ENCODE data around the gene LYST.

LYST gene

DNA sequence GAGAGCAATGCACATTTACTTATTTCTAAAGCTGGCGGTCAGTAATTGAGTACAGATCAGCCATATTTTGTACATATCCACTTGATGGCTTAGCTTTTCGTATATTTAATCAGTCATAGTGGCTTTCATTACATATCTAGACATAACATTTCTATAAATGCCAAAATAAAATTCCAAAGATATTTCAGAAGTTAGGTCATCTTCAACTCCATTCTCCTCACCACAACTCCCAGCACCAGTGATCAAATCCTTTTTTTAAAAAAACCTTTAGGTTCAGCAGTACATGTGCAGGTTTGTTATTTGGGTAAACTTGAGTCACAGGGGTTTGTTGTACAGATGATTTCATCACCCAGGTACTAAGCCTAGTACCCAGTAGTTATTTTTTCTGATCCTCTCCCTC, 163.2 kb downstream of the LYST start:
- DNase-seq = no peak

DNA sequence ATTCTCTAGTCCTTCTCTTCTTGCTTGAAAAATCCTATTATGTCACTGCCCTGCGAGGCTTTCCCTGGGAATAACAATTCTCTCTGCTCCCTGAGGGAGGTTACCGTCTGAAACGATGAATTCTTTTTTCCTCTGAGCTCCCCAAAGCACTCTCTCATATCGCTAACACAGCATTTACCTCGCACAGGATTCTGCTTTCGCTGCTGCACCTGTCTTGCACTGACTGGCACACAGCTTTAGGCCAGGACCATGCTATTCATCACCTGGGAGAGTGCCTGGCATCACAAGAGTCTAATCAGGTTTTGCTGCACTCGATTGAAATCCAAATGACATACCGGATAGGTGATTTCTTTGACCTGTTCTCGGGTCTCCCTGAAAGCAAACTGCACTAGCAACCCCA, 164.3 kb downstream of the LYST start:
- DNase-seq = peak; percentile 12

DNA sequence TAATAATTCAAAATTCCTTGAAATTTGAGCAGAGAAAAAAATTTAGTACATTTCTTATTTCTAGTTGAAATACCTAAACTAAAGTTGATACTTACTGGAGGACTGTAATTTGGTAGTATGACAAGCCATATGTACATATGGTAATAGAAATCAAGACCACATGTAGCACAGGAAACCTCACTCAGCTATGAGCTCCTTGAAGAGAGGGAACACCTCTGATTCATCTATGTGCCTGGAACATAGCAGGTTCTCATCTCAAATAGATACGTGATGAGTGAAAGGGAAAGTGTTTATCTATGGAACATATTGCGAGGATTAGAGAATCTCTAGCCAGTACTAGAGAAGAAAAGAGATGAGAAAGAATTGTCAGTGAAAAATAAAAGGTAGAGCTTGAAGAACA, 169.2 kb downstream of the LYST start:
- no peak for DNase-seq

DNA sequence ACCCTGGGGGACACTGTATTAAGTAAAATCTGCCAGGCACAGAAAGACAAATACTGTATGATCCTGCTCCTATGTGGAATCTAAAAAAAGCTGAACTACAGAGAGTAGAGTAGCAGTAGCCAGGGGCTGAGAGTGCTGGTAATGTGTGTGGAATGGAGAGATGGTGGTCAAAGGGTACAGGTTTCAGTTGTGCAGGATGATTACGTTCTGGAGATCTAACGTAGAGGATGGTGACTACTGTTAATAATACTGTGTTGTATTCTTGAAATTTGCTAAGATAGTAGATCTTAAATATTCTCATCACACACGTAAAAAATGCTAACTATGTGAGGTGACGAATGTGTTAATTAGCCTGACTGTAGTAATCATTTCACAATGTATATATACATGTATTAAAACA, 177.3 kb downstream of the LYST start:
- no peak for DNase-seq

DNA sequence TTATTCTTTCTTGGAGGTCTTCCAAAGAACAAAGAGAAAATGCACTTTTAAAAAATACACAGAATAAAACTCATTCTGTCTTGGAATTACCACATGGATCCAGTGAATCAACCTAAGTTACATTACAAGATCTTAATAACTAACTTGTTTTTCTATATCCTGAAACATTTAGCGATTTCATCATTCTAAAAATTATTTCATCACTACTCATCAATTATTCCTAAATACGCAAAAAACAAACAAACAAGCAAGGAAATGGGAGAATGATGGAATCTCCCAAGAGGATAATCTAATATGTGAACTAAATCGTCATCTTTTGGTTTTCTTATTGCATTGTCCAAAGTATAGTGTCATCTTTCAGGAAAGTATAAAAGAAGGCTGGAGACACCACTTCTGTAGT, 178.6 kb downstream of the LYST start:
- DNase-seq = no peak

DNA sequence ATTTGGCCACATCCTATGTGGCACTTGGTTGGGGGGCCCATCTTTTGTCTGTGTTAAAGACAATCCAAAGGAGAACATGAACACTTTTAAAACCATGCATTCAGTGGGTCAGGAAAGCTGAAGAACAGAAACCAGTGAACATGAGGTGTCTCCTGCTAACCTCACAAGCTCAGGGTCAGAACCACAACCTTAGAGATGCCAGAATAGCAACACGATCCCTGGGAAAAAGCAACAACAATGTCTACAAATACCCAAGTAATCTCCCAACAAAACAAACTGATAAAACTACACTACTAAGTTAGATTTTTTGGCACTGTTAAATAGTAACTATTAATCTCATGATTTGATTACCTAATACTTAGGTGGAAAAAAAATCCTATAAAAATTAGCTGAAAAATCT, 183.1 kb downstream of the LYST start:
- no peak for DNase-seq

DNA sequence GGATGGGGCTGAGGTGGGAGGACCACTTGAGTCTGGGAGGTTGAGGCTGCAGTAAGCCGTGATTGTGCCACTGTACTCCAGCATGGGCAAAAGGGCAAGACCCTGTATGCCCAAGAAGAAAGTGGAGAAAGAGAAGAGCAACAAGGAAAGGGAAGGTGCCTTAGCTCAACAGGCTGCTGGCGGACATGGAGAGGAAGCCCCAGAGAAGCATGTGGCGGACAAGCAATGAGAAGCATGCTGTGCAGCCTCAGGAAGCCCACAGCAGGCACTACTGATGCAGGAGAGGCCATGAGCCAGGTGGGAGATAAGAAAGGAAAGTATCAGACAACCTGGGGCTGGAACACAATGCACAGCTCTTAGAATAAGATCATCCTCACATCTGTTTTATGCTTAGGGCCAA, 184.5 kb downstream of the LYST start:
- no peak for DNase-seq

DNA sequence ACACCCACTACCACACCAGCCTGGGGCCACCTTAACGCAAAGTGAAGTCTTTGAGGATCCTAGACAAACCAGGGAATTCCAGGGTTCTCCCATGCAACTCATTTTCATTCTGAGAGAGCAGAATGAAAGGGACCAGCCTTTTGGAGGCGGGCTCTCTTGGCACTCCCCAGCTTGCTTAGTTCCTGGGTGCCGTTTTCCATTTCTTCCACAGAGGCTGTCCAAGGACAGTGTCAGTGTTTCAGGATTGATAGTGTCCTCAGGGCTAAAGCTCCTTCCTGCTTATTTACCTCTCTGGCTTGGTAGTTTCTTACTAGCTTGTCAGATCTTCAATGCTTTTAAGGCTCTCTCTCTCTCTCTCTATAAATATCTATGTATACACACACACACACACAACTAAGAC, 187.1 kb downstream of the LYST start:
- no peak for DNase-seq

DNA sequence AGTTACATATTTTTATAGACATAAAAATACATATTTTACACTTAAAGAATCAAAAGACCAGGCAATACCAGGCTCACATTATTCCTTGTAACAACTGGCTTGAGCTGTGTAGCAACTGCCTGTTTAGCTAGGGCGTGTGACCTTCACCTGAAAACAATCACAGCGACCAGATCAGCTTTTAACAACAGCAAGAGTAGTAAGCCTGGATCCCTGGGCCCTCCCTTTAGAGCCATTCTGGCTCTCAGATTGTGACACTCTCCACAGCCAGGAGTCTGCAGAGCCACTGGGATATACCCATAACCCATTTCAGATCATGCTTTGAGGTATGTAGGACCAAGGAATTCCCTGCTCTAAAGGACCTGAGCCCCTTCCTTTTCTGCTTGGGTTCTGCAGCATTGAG, 187.7 kb downstream of the LYST start:
- no peak for DNase-seq

DNA sequence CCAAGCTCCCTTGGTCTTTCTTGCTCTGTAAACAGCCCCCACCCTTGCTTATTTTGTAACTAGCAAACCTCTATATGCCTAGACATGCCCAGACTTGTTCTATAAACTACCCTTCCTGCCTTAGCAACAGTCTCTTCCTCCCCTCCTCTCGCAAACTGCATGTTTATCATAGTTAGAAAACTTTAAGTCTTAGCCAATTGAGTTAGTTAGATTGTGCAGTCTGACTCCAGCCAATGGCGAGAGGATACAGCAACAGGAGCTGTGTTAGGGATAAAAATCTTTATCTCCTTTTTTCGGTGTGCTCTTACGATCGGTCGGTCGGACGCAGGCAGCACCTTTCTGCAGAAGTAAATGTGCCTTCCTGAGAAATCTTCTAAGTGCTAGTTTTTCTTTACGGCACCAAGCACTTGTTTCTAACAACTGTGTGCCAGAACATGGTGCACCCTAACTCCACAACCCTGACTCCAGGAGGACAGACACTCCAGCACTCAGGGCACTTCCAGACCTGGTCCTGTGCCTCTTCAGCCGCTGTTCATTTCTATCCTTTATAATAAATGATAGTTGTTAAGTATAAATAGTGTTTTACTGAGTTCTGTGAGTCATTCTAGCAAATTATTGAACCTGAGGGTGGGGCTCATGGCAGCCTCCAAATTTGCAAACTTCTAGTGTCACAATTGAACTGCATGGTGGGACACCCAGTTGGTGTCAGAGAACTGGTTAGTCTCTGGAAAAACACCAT, 191.4 kb downstream of the LYST start:
- DNase-seq = no peak

DNA sequence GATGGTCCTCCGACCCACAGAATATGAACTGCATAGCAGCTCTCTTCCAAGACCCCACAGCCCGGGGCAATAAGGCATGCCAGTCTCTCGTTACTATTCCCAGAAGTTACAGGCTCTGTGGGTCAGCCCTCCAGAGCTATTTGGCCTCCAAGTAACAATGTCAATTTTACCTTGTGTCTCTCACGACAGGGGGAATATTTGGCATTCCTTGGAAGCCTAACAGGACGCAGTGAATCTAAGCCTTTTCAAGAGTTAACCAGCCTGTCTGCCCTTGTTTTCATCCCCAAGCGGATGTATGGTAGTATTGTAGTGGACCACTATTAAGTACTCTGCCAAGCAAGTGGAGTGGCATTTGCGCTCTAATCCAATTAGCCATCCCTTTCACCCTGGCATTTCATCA, 192.7 kb downstream of the LYST start:
- no peak for DNase-seq

DNA sequence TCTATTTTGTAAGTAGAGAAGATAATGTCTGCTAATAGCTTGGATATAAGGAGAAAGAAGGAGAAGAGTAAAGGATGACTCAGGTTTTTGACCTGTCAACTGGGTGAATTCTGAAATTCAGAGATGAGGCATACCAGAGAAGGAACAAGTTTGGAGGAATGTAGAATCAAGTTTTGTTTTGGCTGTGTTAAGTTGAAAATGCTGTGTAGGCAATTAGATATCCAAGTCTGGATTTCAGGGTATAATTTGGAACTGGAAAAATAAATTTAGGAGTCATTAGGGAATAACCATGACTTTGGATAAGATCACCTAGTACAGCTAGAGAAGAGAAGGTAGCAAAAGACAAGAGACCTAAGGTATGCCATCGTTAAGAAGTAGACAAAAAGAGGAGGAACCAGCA, 194.7 kb downstream of the LYST start:
- no peak for DNase-seq

DNA sequence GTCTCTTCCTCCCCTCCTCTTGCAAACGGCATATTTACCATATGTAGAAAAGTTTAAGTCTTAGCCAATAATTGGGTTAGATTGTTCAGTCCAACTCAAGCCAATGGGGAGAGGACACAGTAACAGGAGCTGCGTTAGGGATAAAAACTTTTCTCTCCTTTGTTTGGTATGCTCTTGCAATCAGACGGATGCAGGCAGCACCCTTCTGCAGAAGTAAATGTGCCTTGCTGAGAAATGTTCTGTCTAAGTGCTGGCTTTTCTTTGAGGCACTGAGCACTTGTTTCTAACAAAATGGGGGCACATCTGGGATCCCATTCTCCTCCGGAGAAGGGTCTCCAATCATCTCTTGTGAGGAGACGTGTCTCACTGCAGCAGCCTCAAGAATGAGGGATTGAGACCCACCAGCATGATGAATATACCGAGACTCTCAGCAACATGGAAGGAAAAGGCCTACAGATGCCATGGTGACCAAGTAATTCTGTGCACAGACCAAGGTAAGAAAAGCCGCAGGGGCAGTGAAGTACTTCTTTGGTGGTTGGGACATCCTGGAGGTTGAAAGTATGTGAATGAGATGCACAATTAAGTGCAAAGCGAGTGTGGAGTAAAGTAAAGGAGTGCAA, 196.4 kb downstream of the LYST start:
- no peak for DNase-seq

DNA sequence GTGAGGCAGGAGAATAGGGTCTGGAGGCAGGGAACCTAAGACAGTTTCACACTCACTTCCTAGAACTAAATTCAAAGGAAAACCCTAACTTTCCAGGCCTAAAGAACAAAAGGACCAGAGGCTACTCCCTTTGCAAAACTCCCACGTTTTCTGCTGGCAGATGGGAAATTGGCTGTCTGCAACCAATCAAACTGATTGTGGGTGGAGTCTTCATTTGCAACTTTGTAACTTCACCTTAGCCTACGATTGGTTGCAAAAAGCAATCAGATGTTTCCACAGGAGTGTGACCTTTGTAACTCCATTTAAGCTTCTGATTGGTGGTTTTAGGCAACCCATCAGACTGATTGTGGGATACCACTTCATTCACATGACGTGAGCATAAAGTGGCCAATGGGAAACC, 197.4 kb downstream of the LYST start:
- DNase-seq = no peak

DNA sequence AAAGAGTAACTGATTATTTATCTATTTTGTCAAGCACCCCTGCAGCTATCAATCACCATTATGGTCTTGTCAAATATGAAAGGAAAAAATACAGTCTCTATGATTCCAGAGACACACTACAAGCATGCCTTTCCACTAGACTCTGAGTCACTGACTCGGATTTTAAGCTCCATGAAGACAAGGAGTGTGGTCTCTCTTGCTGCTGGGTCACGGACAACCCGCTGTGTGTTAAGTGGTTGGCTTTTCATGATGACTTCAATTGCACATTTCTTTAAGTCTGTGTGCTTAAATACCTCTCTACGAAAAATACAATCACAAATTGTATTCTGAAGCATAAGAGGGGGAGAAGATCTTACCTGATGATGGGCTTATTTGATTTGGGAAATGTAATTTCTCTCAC, 203.1 kb downstream of the LYST start:
- no peak for DNase-seq

DNA sequence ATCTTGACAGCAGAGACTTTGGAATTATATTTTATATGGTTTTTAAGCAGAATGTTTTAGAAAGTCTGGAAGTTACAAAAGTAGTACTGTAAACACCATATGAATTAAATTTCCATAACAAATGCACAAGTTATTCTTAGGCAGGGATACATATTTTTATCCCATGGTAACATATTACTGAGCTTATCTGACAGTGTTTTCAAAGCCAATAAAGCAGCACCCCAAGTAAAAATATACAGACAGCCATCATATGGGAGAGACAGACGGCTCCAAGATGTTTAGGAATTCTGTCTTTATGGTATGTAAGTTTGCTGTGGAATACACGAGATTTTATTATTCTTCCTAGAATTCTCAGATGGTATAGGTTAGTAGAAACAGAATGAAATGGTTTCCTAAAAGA, 205.1 kb downstream of the LYST start:
- no peak for DNase-seq

DNA sequence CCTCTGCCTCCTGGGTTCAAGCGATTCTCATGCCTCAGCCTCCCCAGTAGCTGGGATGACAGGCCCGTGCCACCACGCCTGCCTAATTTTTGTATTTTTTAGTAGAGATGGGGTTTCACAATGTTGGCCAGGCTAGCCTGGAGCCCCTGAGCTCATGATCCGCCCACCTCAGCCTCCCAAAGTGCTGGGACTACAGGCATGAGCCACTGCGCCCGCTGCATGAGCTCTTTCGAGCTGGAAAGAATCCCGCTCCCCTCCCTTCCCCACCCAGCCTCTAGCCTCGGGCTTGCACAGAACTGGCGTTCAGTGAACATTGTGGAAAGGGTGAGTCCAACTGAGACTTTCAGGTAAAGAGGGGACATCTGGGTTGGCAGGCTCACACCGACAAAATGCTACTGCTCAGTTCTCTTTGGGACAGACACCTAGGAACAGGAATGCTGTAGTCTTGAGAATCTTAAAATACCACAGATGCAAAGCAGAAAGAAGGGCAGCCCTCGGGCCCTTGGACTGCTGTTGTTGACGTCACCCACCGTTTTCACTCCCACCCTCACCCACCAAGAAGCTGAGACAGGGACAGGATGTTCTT, 207.4 kb downstream of the LYST start:
- no peak for DNase-seq

DNA sequence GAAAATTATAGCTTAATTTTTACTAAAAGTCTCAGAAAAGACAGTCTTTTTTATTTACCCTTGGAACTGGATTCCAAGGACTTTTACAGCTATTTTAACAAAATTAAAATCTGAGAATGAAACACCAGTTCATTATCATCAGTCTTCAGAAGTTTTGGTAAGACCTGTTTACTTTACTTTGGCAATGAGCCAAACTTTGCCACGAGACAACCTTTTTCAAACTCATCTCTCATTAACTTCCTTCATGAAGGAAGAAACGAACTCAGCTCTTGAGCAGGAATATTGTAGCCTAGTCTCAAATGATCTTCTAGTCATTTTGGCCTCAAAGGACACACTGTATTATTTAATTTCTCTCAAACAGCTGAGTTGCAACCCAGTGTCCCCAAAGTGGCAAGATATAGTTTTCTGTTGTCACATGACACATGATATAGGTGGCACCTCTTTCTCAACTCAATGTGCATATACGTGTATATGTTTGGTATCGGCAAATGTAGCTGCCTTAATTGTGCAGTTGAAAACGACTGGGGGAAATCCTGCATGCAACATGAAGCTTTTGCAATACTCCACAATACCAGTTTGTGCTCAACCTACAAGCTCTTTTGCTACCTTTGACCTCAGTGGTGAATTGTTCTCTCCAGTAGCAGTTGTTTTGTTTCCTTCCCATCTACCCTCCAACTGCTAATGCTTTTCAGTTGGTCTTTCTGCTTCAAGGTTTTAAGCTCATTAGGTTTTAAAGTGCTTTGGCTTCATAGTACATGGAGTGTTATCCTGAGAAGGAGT, 208.8 kb downstream of the LYST start:
- no peak for DNase-seq

DNA sequence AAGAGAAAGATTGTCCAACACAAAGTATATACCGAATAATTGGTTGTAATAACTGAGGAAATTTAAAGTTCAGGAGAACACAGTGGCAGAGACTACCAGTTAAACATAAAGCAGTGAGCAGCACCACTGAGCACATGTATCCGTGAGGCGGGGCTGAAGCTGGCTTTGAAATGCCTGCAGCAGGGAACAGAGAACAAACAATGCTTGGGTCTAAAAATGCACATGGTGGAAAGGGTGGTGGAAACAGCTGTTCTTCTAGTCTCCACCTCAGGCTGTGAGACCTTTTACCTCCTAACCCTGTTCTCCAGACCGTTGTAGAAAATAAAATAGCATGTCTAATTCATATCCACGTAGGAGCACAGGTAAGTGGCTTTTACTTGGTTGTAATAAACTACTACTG, 209.4 kb downstream of the LYST start:
- no peak for DNase-seq

DNA sequence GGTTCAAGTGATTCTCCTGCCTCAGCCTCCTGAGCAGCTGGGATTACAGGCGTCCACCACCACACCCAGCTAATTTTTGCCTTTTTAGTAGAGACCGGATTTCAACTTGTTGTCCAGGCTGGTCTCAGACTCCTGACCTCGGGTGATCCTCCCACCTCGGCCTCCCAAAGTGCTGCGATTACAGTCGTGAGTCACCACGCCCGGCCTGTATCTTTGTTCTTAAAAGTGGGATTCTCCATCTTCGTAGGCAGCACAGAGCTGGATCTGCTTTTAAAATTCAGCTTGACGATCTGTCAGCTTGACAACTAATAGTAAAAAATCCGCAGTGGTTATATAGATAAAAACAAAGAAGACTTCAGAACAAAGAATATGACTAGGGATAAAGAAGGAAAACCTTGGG, 214.3 kb downstream of the LYST start:
- no peak for DNase-seq

DNA sequence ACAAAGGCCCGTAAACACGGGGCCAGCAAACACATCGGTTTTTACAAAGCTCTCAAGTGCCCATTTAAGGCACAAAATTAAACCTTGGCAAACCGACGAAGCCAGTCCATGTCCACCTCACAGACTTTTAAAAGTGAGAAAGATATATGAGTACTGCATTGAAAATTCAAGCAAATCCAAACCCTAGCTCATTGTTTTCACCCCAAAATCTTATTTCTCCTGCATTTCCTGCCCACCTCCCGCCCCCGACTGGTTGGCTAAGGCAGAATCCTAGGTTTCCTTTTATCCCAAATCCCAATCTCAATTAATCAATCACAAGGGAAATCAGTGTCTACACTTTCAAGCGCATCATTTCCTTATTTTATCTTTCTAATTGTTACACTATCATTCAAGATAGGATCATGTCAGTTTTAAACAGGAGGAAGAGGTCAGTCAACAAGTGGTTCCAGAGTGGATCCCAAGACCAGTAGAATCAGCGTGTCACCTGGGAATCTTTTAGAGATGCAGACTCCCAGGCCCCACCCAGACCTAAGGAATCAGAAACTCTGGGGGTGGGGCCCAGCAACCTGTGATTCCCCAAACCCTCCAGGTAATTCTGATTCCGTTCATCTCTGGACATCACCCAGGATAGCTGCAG, 215.4 kb downstream of the LYST start:
- no peak for DNase-seq

DNA sequence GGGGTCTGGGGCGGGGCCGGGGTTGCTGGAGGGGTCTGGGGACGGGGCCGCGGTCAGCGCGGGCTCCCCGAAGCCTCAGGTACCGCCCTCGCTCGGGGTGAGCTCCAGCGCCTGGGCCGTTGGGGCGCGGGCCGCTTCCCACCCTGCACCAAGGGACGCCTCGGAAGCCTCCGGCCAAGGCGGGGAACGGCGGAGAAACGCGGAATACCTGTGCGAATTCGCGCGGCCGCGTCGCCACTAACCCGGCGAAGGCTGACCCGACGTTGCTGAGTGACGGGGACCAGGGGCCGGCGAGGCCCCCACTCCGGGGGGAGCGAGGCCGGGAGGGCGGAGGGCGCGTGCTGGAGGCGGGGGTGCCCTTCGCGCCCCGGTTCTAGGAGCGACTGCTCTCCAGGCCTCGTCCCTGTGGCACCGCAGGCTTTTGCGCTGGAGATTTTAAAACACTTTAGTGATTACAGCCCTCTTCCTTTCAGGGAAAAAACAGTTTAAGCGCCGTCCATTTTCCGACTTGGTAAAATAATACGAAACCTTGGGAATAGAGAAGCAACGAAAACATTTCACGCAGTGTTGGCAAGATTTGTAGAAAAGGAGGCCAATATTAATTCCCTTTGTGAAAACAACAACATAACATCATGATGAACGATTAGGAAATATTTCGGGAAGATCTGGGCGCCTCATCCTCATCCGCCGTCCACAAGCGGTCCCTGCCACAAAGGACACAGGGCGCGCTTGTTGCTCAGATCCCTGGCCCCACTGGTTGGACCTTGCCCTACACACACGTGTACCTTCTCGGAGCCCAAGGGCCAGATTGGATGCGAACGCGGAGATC, 216.2 kb downstream of the LYST start:
- DNase-seq = peak; percentile 67
